IgD-negative memory B cell (primary cell): ENCODE results near the gene KIF23. TPM values are rescaled to one million over a fixed set of nuclear protein-coding genes. Genes with fewer than 3 reads are reported as not detected.

Source experiments
- H3K27ac Mint-ChIP-seq, 3 donors: one replicate each; pipeline ENCODE4 v1.8.0; 2020 to 2022; ENCODE audit warnings: mild to moderate bottlenecking in 3 of 3, mixed read lengths in 3 of 3, moderate library complexity in 1 of 3
- H3K27me3 Mint-ChIP-seq: one replicate; pipeline ENCODE4 v1.8.0; 2021; ENCODE audit warnings: mixed read lengths
- H3K36me3 Mint-ChIP-seq: one replicate; pipeline ENCODE4 v1.8.0; 2020; ENCODE audit warnings: mild to moderate bottlenecking, mixed read lengths
- H3K4me1 Mint-ChIP-seq, 3 donors: one replicate each; pipeline ENCODE4 v1.8.0; 2020 to 2022; ENCODE audit warnings: mixed read lengths in 3 of 3, mild to moderate bottlenecking in 1 of 3
- H3K4me3 Mint-ChIP-seq, 4 donors: one replicate each; pipeline ENCODE4 v1.8.0; 2020 to 2022; ENCODE audit warnings: mild to moderate bottlenecking in 4 of 4, mixed read lengths in 4 of 4, moderate library complexity in 3 of 4
- H3K9me3 Mint-ChIP-seq, 3 donors: one replicate each; pipeline ENCODE4 v1.8.0; 2020 to 2021; ENCODE audit warnings: mixed read lengths in 3 of 3, mild to moderate bottlenecking in 1 of 3
- polyA plus RNA-seq: library from polyadenylated mRNA; unstranded; fragments of 300-500 nt; fragmentation: Illumina TruSeq; gene quantifications from one replicate; pipeline ENCODE4 v1.2.3, GENCODE V29; 2021

KIF23 gene
- polyA plus RNA-seq, 1 donor from 2014 or later: 1.0 TPM

GRCh38 chr15:69410248-69410874 is 3.8 kb upstream of the KIF23 start:
- Mint-ChIP-seq H3K27ac (no peak overlapping the region), H3K4me3 (no peak overlapping the region), H3K4me1 (peaks cover 3 to 8% (median 5%) of the 10 kb centered on the region in 3 donors), H3K36me3 (no peaks in the 10 kb centered on the region), H3K27me3 (peaks cover 13% of the 10 kb centered on the region), H3K9me3 (no peaks in the 10 kb centered on the region)

- Mint-ChIP-seq H3K4me1 (peaks cover 3 to 10% (median 5%) of the 10 kb centered on the region in 3 donors), H3K27me3 (peaks cover 13% of the 10 kb centered on the region), H3K27ac (no peak overlapping the region)
These were observed 1.9 kb upstream of the KIF23 start for GRCh38 chr15:69412274-69412673.

GRCh38 chr15:69412701-69413100 is 1.4 kb upstream of the KIF23 start:
- H3K27ac Mint-ChIP-seq: no peak overlapping the region
- H3K36me3 Mint-ChIP-seq: no peaks in the 10 kb centered on the region
- peaks cover 3 to 10% (median 5%) of the 10 kb centered on the region in 3 donors for H3K4me1 Mint-ChIP-seq

More at GRCh38 chr15:69412274-69412673, 1.9 kb upstream of the KIF23 start:
- H3K9me3 Mint-ChIP-seq: no peaks in the 10 kb centered on the region
- H3K36me3 Mint-ChIP-seq: no peaks in the 10 kb centered on the region
- no peak overlapping the region for H3K4me3 Mint-ChIP-seq

GRCh38 chr15:69414701-69415167 is 585 bp downstream of the KIF23 start:
- peak overlapping the region; percentile 64 to 90 (median 84) for H3K4me3 Mint-ChIP-seq
- no peaks in the 10 kb centered on the region for H3K9me3 Mint-ChIP-seq
- H3K27ac Mint-ChIP-seq: peak overlapping the region in 1 of 3 donors; percentile 36
- peaks cover 7% of the 10 kb centered on the region for H3K27me3 Mint-ChIP-seq
- peaks cover 1% of the 10 kb centered on the region for H3K36me3 Mint-ChIP-seq
- peaks cover 4 to 13% (median 10%) of the 10 kb centered on the region in 3 donors for H3K4me1 Mint-ChIP-seq

More at GRCh38 chr15:69412701-69413100, 1.4 kb upstream of the KIF23 start:
- H3K4me3 Mint-ChIP-seq: peak overlapping the region in 2 of 4 donors; percentile 30 to 67
- H3K9me3 Mint-ChIP-seq: no peaks in the 10 kb centered on the region
- H3K27me3 Mint-ChIP-seq: peaks cover 11% of the 10 kb centered on the region

- H3K36me3 Mint-ChIP-seq: peaks cover 1% of the 10 kb centered on the region
- peaks cover 4 to 13% (median 10%) of the 10 kb centered on the region in 3 donors for H3K4me1 Mint-ChIP-seq
- peak overlapping the region; percentile 56 to 64 (median 61) for H3K4me3 Mint-ChIP-seq
- no peak overlapping the region for H3K27ac Mint-ChIP-seq
- H3K27me3 Mint-ChIP-seq: peaks cover 7% of the 10 kb centered on the region
- no peaks in the 10 kb centered on the region for H3K9me3 Mint-ChIP-seq
These were observed 1.2 kb downstream of the KIF23 start for GRCh38 chr15:69415381-69415780.

GRCh38 chr15:69417581-69417980 is 3.4 kb downstream of the KIF23 start:
- peaks cover 7% of the 10 kb centered on the region for H3K27me3 Mint-ChIP-seq
- H3K9me3 Mint-ChIP-seq: no peaks in the 10 kb centered on the region
- peaks cover 4 to 13% (median 10%) of the 10 kb centered on the region in 3 donors for H3K4me1 Mint-ChIP-seq
- H3K27ac Mint-ChIP-seq: no peak overlapping the region
- peak overlapping the region in 1 of 4 donors; percentile 59 for H3K4me3 Mint-ChIP-seq
- peaks cover 1% of the 10 kb centered on the region for H3K36me3 Mint-ChIP-seq

- Mint-ChIP-seq H3K9me3 (no peaks in the 10 kb centered on the region), H3K36me3 (peaks cover 3% of the 10 kb centered on the region), H3K27me3 (no peaks in the 10 kb centered on the region), H3K4me3 (no peak overlapping the region), H3K4me1 (peaks cover 0 to 8% (median 2%) of the 10 kb centered on the region in 3 donors), H3K27ac (no peak overlapping the region)
These were observed 7.3 kb downstream of the KIF23 start for GRCh38 chr15:69421498-69421897.

- Mint-ChIP-seq H3K4me3 (no peak overlapping the region), H3K27me3 (no peaks in the 10 kb centered on the region), H3K4me1 (peaks cover 0 to 8% (median 2%) of the 10 kb centered on the region in 3 donors), H3K27ac (no peak overlapping the region), H3K36me3 (peaks cover 3% of the 10 kb centered on the region), H3K9me3 (no peaks in the 10 kb centered on the region)
These were observed 8.3 kb downstream of the KIF23 start for GRCh38 chr15:69422336-69422895.

GRCh38 chr15:69424001-69424400 is 9.9 kb downstream of the KIF23 start:
- H3K4me1 Mint-ChIP-seq: peaks cover 0 to 4% (median 0%) of the 10 kb centered on the region in 3 donors

GRCh38 chr15:69424748-69425413 is 10.7 kb downstream of the KIF23 start:
- H3K9me3 Mint-ChIP-seq: no peaks in the 10 kb centered on the region
- no peak overlapping the region for H3K27ac Mint-ChIP-seq
- no peak overlapping the region for H3K4me3 Mint-ChIP-seq
- no peaks in the 10 kb centered on the region for H3K27me3 Mint-ChIP-seq
- no peaks in the 10 kb centered on the region for H3K4me1 Mint-ChIP-seq
- H3K36me3 Mint-ChIP-seq: peaks cover 1% of the 10 kb centered on the region

More at GRCh38 chr15:69424001-69424400, 9.9 kb downstream of the KIF23 start:
- H3K9me3 Mint-ChIP-seq: no peaks in the 10 kb centered on the region
- H3K27me3 Mint-ChIP-seq: no peaks in the 10 kb centered on the region
- H3K4me3 Mint-ChIP-seq: no peak overlapping the region
- H3K27ac Mint-ChIP-seq: no peak overlapping the region
- peaks cover 3% of the 10 kb centered on the region for H3K36me3 Mint-ChIP-seq

- Mint-ChIP-seq H3K4me1 (no peaks in the 10 kb centered on the region), H3K9me3 (no peaks in the 10 kb centered on the region), H3K27me3 (no peaks in the 10 kb centered on the region), H3K4me3 (no peak overlapping the region), H3K27ac (no peak overlapping the region), H3K36me3 (no peaks in the 10 kb centered on the region)
These were observed 19.7 kb downstream of the KIF23 start for GRCh38 chr15:69433831-69434230.

- Mint-ChIP-seq H3K4me3 (no peak overlapping the region), H3K27ac (no peak overlapping the region), H3K36me3 (no peaks in the 10 kb centered on the region), H3K4me1 (no peaks in the 10 kb centered on the region), H3K9me3 (no peaks in the 10 kb centered on the region), H3K27me3 (no peaks in the 10 kb centered on the region)
These were observed 20.1 kb downstream of the KIF23 start for GRCh38 chr15:69434238-69434637.

GRCh38 chr15:69434679-69435078 is 20.5 kb downstream of the KIF23 start:
- no peak overlapping the region for H3K4me3 Mint-ChIP-seq
- H3K27ac Mint-ChIP-seq: no peak overlapping the region
- H3K4me1 Mint-ChIP-seq: no peaks in the 10 kb centered on the region
- no peaks in the 10 kb centered on the region for H3K9me3 Mint-ChIP-seq
- no peaks in the 10 kb centered on the region for H3K27me3 Mint-ChIP-seq
- H3K36me3 Mint-ChIP-seq: no peaks in the 10 kb centered on the region

- H3K4me3 Mint-ChIP-seq: no peak overlapping the region
- no peaks in the 10 kb centered on the region for H3K27me3 Mint-ChIP-seq
- H3K9me3 Mint-ChIP-seq: no peaks in the 10 kb centered on the region
- no peaks in the 10 kb centered on the region for H3K4me1 Mint-ChIP-seq
- no peak overlapping the region for H3K27ac Mint-ChIP-seq
- no peaks in the 10 kb centered on the region for H3K36me3 Mint-ChIP-seq
These were observed 21.8 kb downstream of the KIF23 start for GRCh38 chr15:69435985-69436384.

- Mint-ChIP-seq H3K36me3 (no peaks in the 10 kb centered on the region), H3K9me3 (no peaks in the 10 kb centered on the region), H3K4me1 (no peaks in the 10 kb centered on the region), H3K27ac (no peak overlapping the region), H3K4me3 (no peak overlapping the region), H3K27me3 (no peaks in the 10 kb centered on the region)
These were observed 22.8 kb downstream of the KIF23 start for GRCh38 chr15:69436951-69437350.
